SIG-M5 treated with dmso at 0.1 percent for 504 hours (cell line): ENCODE results near the gene SAP30BP.

ENCODE experiments used
- DNase-seq: peaks from one replicate; lab custom pipeline; 2025; ENCODE audit not compliant: unreplicated experiment; lab: John Stamatoyannopoulos, UW

Gene SAP30BP

GRCh38 chr17:75755990-75756389, 88.9 kb downstream of the SAP30BP start:
- DNase-seq = no peak

GRCh38 chr17:75756451-75757085, 89.4 kb downstream of the SAP30BP start:
- no peak for DNase-seq

- no peak for DNase-seq
Observed at GRCh38 chr17:75757086-75757681, 90.0 kb downstream of the SAP30BP start.
